Loucy (cell line): ENCODE measurements around the gene ANGPTL3.

Source experiments
- H2AFZ ChIP-seq: fragments of 200-600 bp; sonication (generic); 2 replicates; pipeline ENCODE4 v1.6.0; 2016; ENCODE audit warnings: antibody characterized with exemption, mild to moderate bottlenecking, low read length, moderate library complexity
- H3F3A ChIP-seq: fragments of 200-600 bp; 2 replicates; pipeline ENCODE4 v1.6.0; 2016; ENCODE audit warnings: antibody characterized with exemption, low read depth, mild to moderate bottlenecking
- H3K27me3 ChIP-seq: fragments of 200-600 bp; sonication (generic); 2 replicates; pipeline ENCODE4 v1.6.1; 2014; ENCODE audit warnings: low read length, mild to moderate bottlenecking; ENCODE audit not compliant: insufficient read depth, poor library complexity, severe bottlenecking
- H3K36me3 ChIP-seq: fragments of 200-600 bp; sonication (generic); 2 replicates; pipeline ENCODE4 v1.6.1; 2016; ENCODE audit warnings: low read length; ENCODE audit not compliant: insufficient read depth
- H3K4me1 ChIP-seq: fragments of 200-600 bp; sonication (generic); 2 replicates; pipeline ENCODE4 v1.5.1; 2014; ENCODE audit warnings: low read length, mild to moderate bottlenecking; ENCODE audit not compliant: insufficient read depth, poor library complexity, severe bottlenecking
- H3K4me2 ChIP-seq: fragments of 200-600 bp; sonication (generic); 2 replicates; pipeline ENCODE4 v1.6.0; 2014; ENCODE audit warnings: antibody characterized with exemption, low read length, low read depth, mild to moderate bottlenecking; ENCODE audit not compliant: poor library complexity, severe bottlenecking
- H3K4me3 ChIP-seq: fragments of 200-600 bp; sonication (generic); 2 replicates; pipeline ENCODE4 v1.5.1; 2014; ENCODE audit warnings: low read length, mild to moderate bottlenecking, mixed read lengths; ENCODE audit not compliant: poor library complexity, severe bottlenecking
- H3K79me2 ChIP-seq: fragments of 200-600 bp; sonication (generic); 2 replicates; pipeline ENCODE4 v1.6.1; 2014; ENCODE audit warnings: low read length; ENCODE audit not compliant: insufficient read depth
- H3K9ac ChIP-seq: fragments of 200-600 bp; sonication (generic); 2 replicates; pipeline ENCODE4 v1.6.0; 2014; ENCODE audit warnings: mild to moderate bottlenecking, low read depth, low read length, moderate library complexity; ENCODE audit not compliant: poor library complexity, severe bottlenecking
- H3K9me2 ChIP-seq: fragments of 200-600 bp; sonication (generic); replicated peaks from 2 replicates; pipeline ENCODE4 v1.6.1; 2016; ENCODE audit warnings: low read depth, low read length, mixed read lengths
- H3K9me3 ChIP-seq: fragments of 200-600 bp; sonication (generic); 2 replicates; pipeline ENCODE4 v1.6.1; 2014; ENCODE audit warnings: mild to moderate bottlenecking, antibody characterized with exemption, low read length, low read depth; ENCODE audit not compliant: insufficient read depth
- H4K20me1 ChIP-seq: fragments of 200-600 bp; sonication (generic); 2 replicates; pipeline ENCODE4 v1.6.0; 2014; ENCODE audit warnings: antibody characterized with exemption, low read length, mild to moderate bottlenecking; ENCODE audit not compliant: insufficient read depth, poor library complexity, severe bottlenecking
- EZH2phosphoT487 ChIP-seq: fragments of 200-600 bp; IDR thresholded peaks from 2 replicates; pipeline ENCODE4 v1.6.1; 2018; ENCODE audit warnings: antibody characterized with exemption, mild to moderate bottlenecking, moderate library complexity, borderline replicate concordance
- TF ChIP-seq, protein P1 (sequence below): fragments of 200-600 bp; sonication (generic); conservative IDR thresholded peaks from 2 replicates; pipeline ENCODE4 v1.5.1; 2014; ENCODE audit warnings: mild to moderate bottlenecking, antibody characterized with exemption, low read length

Gene ANGPTL3

GRCh38 chr1:62637392-62638105 is 40.2 kb downstream of the ANGPTL3 start:
- no peak overlapping the region for H3K4me3 ChIP-seq
- H3K9me2 ChIP-seq = no peaks in the 10 kb centered on the region
- H3K9me3 ChIP-seq = 0 out of 2 replicates have a peak, but pooled peaks cover 4% of the 10 kb centered on the region
- H3K9ac ChIP-seq = no peak overlapping the region
- H3K4me2 ChIP-seq = no peak overlapping the region
- peaks cover 9% of the 10 kb centered on the region for H3K4me1 ChIP-seq
- H3F3A ChIP-seq = no peaks in the 10 kb centered on the region
- TF ChIP-seq, protein P1, sequence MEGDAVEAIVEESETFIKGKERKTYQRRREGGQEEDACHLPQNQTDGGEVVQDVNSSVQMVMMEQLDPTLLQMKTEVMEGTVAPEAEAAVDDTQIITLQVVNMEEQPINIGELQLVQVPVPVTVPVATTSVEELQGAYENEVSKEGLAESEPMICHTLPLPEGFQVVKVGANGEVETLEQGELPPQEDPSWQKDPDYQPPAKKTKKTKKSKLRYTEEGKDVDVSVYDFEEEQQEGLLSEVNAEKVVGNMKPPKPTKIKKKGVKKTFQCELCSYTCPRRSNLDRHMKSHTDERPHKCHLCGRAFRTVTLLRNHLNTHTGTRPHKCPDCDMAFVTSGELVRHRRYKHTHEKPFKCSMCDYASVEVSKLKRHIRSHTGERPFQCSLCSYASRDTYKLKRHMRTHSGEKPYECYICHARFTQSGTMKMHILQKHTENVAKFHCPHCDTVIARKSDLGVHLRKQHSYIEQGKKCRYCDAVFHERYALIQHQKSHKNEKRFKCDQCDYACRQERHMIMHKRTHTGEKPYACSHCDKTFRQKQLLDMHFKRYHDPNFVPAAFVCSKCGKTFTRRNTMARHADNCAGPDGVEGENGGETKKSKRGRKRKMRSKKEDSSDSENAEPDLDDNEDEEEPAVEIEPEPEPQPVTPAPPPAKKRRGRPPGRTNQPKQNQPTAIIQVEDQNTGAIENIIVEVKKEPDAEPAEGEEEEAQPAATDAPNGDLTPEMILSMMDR = no peak
- no peak for TF ChIP-seq EZH2phosphoT487
- peaks cover 33% of the 10 kb centered on the region; the same call in 1 of the 2 replicates for H3K36me3 ChIP-seq
- H4K20me1 ChIP-seq = no peaks in the 10 kb centered on the region
- no peaks in the 10 kb centered on the region for H3K27me3 ChIP-seq
- no peaks in the 10 kb centered on the region for H3K79me2 ChIP-seq
- H2AFZ ChIP-seq = no peak overlapping the region

DNA sequence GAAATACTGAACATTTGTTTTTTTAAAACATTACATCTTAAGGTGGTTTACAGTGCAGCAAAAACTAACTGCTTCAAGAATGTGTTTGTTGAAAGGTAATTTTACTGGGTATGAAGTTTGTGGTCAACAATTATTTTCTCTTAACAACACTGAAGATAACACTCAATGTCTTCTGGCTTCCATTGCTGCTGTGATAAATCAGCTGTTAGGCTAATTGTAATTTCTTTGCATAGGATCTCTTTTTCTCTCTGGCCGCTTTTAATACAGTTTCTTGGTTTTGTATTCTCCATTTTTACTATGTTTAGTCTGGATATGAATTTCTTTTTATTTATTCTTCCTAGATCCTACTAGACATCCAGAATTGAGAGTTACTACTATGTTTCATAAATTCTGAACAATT is 46.0 kb downstream of the ANGPTL3 start:
- Histone ChIP-seq H3K9me2 (no peaks in the 10 kb centered on the region), H3K4me1 (no peaks in the 10 kb centered on the region), H3K36me3 (peaks cover 56% of the 10 kb centered on the region), H3K9ac (no peak overlapping the region), H3K4me2 (no peak overlapping the region), H3K27me3 (no peaks in the 10 kb centered on the region), H4K20me1 (no peaks in the 10 kb centered on the region), H3F3A (no peaks in the 10 kb centered on the region), H3K9me3 (0 out of 2 replicates have a peak, but pooled peaks cover 4% of the 10 kb centered on the region), H2AFZ (no peak overlapping the region), H3K79me2 (no peaks in the 10 kb centered on the region), H3K4me3 (no peak overlapping the region)
- TF ChIP-seq, protein P1 = no peak
- TF ChIP-seq EZH2phosphoT487 = no peak

GRCh38 chr1:62652387-62652786 is 55.1 kb downstream of the ANGPTL3 start:
- Histone ChIP-seq H3K4me1 (no peaks in the 10 kb centered on the region), H3K9me2 (no peaks in the 10 kb centered on the region), H3K79me2 (peaks cover 8% of the 10 kb centered on the region; the same call in 1 of the 2 replicates), H3K9ac (no peak overlapping the region), H3K4me2 (no peak overlapping the region), H3K9me3 (no peaks in the 10 kb centered on the region), H3K27me3 (no peaks in the 10 kb centered on the region), H2AFZ (no peak overlapping the region), H3F3A (no peaks in the 10 kb centered on the region), H3K36me3 (peaks cover 24% of the 10 kb centered on the region; the same call in 1 of the 2 replicates), H4K20me1 (no peaks in the 10 kb centered on the region), H3K4me3 (no peak overlapping the region)
- TF ChIP-seq EZH2phosphoT487 = no peak
- TF ChIP-seq, protein P1 = no peak
